Lung (tissue), 12 donors: Measurements from ENCODE around the gene DDX10. TPM values are rescaled to one million over a fixed set of nuclear protein-coding genes. Genes with fewer than 3 reads are reported as not detected.
A peak's percentile ranks its signal among the peaks of the same experiment; 100 is the strongest.

Source experiments
- ATAC-seq: fragments of 200-7000 bp; cut with Tn5 transposase; one replicate; pipeline ENCODE4 v1.9.1; 2020; ENCODE audit warnings: moderate number of reproducible peaks; ENCODE audit not compliant: insufficient read depth, low FRiP score
- DNase-seq, 3 donors: peaks; one replicate each; pipeline ENCODE4 v3.0.0-alpha.2; 2013 to 2017
- H3K27ac ChIP-seq, 2 donors: one replicate each; pipeline ENCODE4 v1.5.1; 2013; ENCODE audit warnings: mild to moderate bottlenecking in 2 of 2, moderate library complexity in 2 of 2, control low read depth in 1 of 2, inconsistent platforms in 1 of 2, low read depth in 1 of 2, low read length in 1 of 2
- H3K27me3 ChIP-seq, 3 donors: one replicate each; pipeline ENCODE4 v1.5.1; 2013; ENCODE audit warnings: low read length in 2 of 3; ENCODE audit not compliant: control insufficient read depth in 3 of 3, insufficient read depth in 3 of 3
- H3K36me3 ChIP-seq, 4 donors: one replicate each; pipeline ENCODE4 v1.5.1; 2013; ENCODE audit warnings: low read length in 4 of 4, mild to moderate bottlenecking in 1 of 4, moderate library complexity in 1 of 4; ENCODE audit not compliant: control insufficient read depth in 4 of 4, insufficient read depth in 4 of 4
- H3K4me1 ChIP-seq, 5 donors: one replicate each; pipeline ENCODE4 v1.5.1; 2013; ENCODE audit warnings: low read length in 5 of 5, mild to moderate bottlenecking in 2 of 5, moderate library complexity in 1 of 5; ENCODE audit not compliant: control insufficient read depth in 5 of 5, insufficient read depth in 5 of 5
- H3K4me3 ChIP-seq: one replicate; pipeline ENCODE4 v1.5.1; 2013; ENCODE audit warnings: mild to moderate bottlenecking, control low read depth, moderate library complexity
- H3K9ac ChIP-seq, 2 donors: one replicate each; pipeline ENCODE4 v1.5.1; 2013; ENCODE audit warnings: low read length in 2 of 2, control low read depth in 1 of 2; ENCODE audit not compliant: insufficient read depth in 1 of 2
- H3K9me3 ChIP-seq, 4 donors: one replicate each; pipeline ENCODE4 v1.5.1; 2013; ENCODE audit warnings: low read length in 3 of 4, mild to moderate bottlenecking in 1 of 4, moderate library complexity in 1 of 4; ENCODE audit not compliant: control insufficient read depth in 4 of 4, insufficient read depth in 3 of 4
- WGBS, 2 donors: extraction: QIAGEN DNeasy Blood & Tissue Kit; methylation state at CpG; one replicate each; pipeline ENCODE4 v1.1.7; 2013; 5-methylcytosine and 5-hydroxymethylcytosine counted together
- polyA plus RNA-seq, 2 donors: library from polyadenylated mRNA; stranded (reverse); fragments of 200-250 nt; gene quantifications; one replicate each; pipeline ENCODE4 v1.2.1, GENCODE V29; 2013
- total RNA-seq, 2 donors: library from RNA; depleted of rRNA in 1 of 2; stranded (reverse); fragments of >200 nt in 1 of 2; gene quantifications; one replicate each; pipeline ENCODE4 v1.2.1, GENCODE V29; 2014 to 2021
- TF ChIP-seq, protein P1 (sequence below): IDR thresholded peaks from 2 replicates; pipeline ENCODE4 v1.5.1; 2012; ENCODE audit warnings: mild to moderate bottlenecking; ENCODE audit errors: control extremely low read depth, extremely low read depth
- donor health status: control.
- donor health status: control.
- donor health status: Bipolar disorder and iron deficiency.
- donor health status: healthy.
- donor health status: DM: yes; HTN: yes; CAD: no.

DDX10 gene
- total and polyA plus RNA-seq, 4 donors: 13.9 to 30.5 (median 18.8) TPM

DNA sequence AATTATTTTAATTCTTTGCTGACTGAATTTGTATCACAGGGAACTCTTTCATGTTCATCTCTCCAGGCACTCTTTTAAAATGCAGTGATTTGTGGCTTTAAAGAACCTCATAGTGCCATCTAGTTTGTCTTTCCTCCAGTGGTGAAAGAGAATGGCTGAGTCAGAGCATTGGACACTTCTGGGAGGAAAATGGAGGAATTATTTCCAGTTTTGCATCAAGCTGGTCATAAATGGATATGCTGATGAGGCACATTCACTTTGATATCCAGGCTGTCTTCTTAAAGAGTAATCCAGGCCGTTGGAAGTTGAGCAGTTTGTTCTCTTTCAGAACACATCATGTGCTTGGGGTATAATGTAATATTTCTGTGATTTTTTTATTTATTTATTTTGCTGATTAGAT is 273.7 kb downstream of the DDX10 start:
- ATAC-seq (no peak), DNase-seq (peak in 2 of 3 donors; percentile 43 to 52)
- WGBS, 2 donors: 75 to 88% methylated on average over 1 of the region's 1 CpG
- Histone ChIP-seq H3K4me1 (peaks cover 0 to 5% (median 2%) of the 10 kb centered on the region in 5 donors), H3K9ac (no peak overlapping the region), H3K36me3 (peaks cover 0 to 11% (median 3%) of the 10 kb centered on the region in 4 donors), H3K4me3 (no peak overlapping the region), H3K9me3 (peaks cover 0 to 2% (median 0%) of the 10 kb centered on the region in 4 donors), H3K27me3 (no peaks in the 10 kb centered on the region), H3K27ac (no peak overlapping the region)
- TF ChIP-seq, protein P1, sequence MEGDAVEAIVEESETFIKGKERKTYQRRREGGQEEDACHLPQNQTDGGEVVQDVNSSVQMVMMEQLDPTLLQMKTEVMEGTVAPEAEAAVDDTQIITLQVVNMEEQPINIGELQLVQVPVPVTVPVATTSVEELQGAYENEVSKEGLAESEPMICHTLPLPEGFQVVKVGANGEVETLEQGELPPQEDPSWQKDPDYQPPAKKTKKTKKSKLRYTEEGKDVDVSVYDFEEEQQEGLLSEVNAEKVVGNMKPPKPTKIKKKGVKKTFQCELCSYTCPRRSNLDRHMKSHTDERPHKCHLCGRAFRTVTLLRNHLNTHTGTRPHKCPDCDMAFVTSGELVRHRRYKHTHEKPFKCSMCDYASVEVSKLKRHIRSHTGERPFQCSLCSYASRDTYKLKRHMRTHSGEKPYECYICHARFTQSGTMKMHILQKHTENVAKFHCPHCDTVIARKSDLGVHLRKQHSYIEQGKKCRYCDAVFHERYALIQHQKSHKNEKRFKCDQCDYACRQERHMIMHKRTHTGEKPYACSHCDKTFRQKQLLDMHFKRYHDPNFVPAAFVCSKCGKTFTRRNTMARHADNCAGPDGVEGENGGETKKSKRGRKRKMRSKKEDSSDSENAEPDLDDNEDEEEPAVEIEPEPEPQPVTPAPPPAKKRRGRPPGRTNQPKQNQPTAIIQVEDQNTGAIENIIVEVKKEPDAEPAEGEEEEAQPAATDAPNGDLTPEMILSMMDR: no peak

DNA sequence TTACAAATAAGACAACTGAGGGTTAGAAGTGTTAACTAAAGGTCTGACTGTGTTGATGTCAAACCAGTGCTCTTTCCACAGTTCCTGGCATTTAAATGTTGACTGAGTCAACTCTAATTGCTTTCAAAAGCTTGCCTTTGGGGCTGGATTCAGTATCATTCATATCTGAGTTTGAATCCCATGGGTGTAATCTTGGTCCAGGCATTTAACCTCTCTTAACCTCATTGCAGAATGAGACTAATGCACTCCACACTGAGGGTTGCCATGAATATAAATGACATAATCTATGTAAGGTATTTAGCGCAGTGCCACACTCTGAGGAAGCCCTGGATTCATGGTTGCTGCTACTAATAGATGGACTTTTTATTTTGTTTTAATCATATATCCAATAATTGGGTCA is 274.3 kb downstream of the DDX10 start:
- no peak for ATAC-seq
- TF ChIP-seq, protein P1: no peak
- H3K4me3 ChIP-seq: no peak overlapping the region
- H3K27me3 ChIP-seq: no peaks in the 10 kb centered on the region
- no peak for DNase-seq
- H3K9me3 ChIP-seq: peaks cover 0 to 2% (median 0%) of the 10 kb centered on the region in 4 donors
- peaks cover 0 to 11% (median 3%) of the 10 kb centered on the region in 4 donors for H3K36me3 ChIP-seq
- H3K4me1 ChIP-seq: peaks cover 0 to 5% (median 2%) of the 10 kb centered on the region in 5 donors
- WGBS, 2 donors: 100% methylated on average over 1 of the region's 1 CpG
- no peak overlapping the region for H3K27ac ChIP-seq
- H3K9ac ChIP-seq: no peak overlapping the region

DNA sequence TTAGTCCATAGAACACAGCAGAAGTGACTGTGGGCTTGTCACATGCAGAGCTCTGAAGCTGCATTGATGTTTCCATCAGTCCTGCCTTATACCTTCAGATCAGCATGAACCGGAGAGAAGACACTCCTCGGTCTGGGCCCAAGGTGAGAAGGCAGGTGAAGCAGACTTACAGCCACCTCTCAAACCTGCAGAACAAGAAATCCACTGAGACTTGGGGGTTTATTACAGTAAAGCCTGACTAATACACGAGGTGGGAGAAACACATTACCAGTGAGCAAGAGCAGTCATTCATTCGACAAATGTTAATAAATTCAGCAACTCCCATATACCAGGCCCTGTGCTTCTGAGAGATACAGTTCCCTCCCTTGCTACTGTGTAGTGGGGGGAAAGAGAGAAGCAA is 279.0 kb downstream of the DDX10 start:
- no peak overlapping the region for H3K4me3 ChIP-seq
- H3K9ac ChIP-seq: no peak overlapping the region
- H3K27me3 ChIP-seq: no peaks in the 10 kb centered on the region
- ATAC-seq (no peak), DNase-seq (no peak)
- H3K9me3 ChIP-seq: no peaks in the 10 kb centered on the region
- no peak overlapping the region for H3K27ac ChIP-seq
- WGBS, 2 donors: 88 to 90% methylated on average over 4 of the region's 4 CpGs
- TF ChIP-seq, protein P1: no peak
- peaks cover 0 to 11% (median 3%) of the 10 kb centered on the region in 4 donors for H3K36me3 ChIP-seq
- H3K4me1 ChIP-seq: no peaks in the 10 kb centered on the region
